HS-5 (cell line): ENCODE measurements around the gene SNRNP200.
A peak's percentile ranks its signal among the peaks of the same experiment; 100 is the strongest.
"Not testable (repeated sequence)": the region's sequence is repeated elsewhere in the genome, so short reads cannot be mapped to it uniquely, and the experiment has no call there.

Experiments used
- DNase-seq: peaks from one replicate; pipeline ENCODE4 v3.0.0-alpha.2; 2012; ENCODE audit warnings: low read depth

SNRNP200 gene

DNA sequence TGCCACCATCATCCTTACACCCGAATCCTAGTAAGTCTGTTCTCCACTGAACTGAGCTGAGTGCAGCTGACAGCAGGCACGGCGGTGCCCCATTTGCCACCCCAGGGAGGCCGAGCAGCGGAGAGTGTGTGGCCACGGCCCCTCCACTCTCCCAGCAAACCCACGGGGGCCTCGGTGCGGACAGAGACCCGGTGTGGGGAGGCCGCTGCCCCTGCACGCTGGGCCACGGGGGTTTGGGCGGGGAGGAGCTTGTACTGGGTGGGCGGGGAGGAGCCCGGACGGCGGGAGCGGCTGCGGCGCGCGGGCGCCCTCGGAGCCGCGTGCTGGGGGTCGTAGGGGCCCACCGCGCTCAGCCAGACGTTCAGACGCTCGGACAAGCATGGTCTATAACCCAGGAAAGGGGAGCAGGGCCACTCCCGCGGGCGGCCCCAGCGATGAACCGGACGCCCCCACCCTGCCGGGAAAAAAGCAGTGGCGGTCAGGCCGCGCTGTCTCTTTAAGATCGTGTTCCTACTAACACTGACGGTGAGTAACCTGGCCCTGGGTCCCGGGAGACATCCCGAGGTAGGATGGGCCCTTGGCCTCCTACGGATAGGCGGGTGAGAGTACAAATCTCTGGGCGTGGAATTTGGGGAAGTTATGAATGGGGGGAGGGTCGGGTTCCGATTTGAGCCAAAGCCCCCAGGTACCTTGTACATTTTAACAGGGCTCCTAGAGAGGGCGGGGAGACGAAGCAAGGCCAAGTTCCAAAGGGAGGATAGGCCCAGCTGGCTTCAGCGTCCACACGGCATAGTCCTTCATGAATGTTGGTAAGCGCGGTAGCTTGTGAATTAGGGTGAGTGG is 19.9 kb upstream of the SNRNP200 start, which contains the start of gene ITPRIPL1:
ITPRIPL1 (plus strand) TSS at position 277 of the 843 bp plus-strand sequence; CDS start at position 800, 523 bp downstream.
- no peak for DNase-seq

DNA sequence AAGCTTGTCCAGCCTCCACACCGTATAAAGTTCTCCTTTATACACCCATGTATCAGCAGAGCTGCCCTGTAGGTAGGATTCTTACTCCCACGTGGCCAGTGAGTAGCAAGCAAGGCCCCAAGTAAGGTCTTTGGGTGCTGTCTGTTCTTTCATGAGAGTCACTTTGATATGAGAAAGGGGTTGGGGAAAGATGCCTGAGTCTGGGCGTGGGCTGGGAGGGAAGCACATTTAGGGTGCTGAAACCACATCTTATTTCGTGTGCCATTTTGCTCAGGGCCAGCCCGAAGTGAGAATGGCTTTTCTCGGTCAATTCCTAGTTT is 19.3 kb upstream of the SNRNP200 start:
- no peak for DNase-seq

DNA sequence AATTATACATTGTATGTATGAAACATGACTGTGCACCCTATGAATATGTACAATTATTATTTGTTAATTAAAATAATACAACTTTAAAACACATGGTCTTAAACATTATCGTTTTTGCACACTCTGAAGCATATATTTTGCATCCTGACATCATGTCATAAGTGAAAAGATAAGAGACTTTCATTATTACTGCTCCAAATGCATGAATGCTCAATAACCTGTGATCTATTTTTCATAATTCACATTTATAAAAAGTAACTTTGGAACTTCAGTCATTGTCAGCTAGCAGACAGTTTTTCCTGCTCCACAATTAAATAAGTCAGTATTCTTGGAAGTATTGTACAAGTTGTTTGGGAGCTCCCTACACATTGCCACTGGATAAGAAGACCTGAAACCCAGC is 18.5 kb upstream of the SNRNP200 start:
- no peak for DNase-seq

DNA sequence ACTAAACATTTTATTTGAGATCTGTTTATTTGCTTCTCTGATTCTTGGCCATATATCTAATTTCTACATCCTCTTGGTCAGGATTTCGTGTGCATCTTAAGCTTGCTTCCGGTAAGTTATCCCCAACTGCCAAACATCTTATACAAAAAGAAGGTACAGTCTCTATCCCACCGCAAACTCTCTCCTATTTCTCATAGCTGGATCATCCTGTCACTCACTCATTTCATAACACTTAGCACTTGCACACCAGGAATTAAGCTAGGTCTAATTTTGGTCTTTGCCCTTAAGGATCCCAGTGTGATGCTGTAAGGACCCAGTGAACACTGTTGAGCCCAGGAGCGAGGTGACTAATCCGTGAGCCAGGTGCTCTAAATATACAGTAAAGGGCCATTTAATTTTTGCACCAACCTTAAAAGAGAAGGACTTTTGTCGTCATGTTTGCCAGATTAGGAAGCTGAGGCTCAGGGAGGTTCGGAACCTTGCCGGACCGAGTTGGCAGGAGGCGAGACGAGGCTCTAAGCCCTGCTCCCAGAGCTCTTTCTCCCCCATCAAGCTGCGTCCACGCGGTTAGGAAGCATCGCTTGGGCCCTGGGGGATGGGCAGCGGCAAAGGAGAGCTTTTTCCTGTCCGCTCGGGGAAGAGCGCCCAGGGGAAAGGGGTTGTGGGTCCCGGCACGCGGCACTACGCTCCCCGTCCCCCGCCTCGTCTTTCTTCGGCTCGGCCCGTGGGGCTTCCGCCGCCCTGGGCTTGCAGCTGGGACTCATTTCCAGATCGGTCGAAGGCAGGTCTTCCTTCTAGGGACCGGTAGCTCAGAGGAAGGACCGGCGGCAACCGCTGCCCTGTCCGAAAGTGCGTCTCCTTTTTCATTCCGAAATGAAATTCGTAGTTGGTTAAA is 15.6 kb upstream of the SNRNP200 start:
- peak; percentile 61 for DNase-seq

DNA sequence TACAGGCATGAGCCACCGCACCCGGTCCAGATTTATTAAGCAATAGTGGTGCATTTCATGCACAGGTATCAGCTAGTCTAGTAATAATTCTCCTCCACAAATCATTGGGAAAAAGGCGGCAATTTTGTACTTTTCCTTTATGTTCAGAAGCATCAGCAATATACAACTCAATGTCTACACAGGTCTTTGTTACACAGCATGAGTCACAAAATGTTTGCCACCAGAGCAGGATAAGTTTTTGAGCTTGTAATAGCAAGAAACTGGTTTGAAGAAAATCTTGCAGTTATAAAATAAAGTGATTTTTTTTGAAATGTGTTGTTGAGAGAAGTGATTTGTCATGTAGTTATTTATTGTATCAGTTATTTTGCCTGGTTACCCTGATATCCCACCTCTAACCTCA is 15.0 kb upstream of the SNRNP200 start:
- no peak for DNase-seq

DNA sequence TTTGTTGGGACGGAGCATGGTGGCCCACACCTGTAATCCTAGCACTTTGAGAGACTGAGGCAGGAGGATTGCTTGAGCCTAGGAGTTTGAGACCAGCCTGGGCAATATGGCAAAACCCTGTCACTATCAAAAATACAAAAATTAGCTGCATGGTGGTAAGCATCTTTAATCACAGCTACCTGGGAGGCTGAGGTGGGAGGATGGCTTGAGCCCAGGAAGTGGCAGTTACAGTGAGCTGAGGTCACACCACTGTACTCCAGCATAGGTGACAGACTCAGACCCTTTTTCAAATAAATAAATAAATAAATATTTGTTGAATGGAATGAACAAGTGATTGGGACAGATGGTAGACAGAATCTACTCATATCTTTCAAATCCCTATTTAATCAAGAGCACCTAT is 14.1 kb upstream of the SNRNP200 start:
- DNase-seq = no peak

DNA sequence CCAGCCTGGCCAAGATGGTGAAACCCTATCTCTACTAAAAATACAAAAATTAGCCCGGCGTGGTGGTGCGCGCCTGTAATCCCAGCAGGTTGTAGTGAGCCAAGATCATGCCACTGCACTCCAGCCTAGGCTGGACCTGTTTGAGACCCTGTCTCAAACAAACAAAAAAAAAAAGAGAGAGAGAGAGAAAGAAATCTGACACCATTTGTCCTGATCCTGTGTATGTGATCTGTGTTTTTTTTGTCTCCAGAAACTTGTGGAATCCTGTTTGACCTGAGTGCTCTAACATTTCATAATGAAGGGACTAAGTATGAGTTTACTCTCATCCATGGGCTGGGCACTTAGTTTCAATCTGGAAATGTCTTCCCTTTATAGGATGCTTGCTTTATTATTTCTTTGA is 13.4 kb upstream of the SNRNP200 start:
- DNase-seq = no peak

DNA sequence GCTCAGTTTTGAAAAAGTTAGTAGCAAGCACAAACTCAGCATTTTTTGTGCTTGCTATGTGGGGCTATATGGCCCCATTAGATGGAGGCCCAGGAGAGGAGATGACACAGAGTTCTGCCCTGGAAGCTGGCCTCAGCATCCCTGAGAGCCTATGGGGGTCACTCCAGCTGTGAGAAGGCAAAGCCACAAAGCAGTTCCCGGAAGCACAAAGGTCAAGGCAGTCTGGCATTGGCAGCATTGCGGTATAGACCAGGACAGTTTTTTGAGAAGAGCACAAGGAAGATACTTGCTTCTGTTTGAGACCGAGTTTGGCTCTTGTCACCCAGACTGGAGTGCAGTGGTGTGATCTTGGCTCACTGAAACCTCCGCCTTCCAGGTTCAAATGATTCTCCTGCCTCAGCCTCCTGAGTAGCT is 12.2 kb upstream of the SNRNP200 start:
- DNase-seq = no peak

DNA sequence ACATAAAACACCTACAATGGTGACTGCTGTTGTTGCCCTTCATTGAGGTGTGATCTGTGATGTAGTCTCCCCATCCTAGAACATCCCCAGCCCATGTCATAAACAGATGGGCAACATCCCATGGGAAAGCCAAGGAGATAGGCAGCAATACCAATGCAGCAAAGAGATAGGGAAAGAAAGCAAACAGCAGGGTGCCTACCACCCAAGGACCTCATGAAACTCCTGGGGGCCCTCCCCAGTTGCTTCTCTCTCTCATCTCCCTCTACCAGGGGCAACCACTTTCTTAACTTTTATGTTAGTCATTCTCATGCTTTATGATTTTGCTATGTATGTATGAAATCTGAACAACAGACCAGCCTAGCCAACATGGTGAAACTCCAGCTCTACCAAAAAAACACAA is 11.7 kb upstream of the SNRNP200 start:
- DNase-seq = no peak

DNA sequence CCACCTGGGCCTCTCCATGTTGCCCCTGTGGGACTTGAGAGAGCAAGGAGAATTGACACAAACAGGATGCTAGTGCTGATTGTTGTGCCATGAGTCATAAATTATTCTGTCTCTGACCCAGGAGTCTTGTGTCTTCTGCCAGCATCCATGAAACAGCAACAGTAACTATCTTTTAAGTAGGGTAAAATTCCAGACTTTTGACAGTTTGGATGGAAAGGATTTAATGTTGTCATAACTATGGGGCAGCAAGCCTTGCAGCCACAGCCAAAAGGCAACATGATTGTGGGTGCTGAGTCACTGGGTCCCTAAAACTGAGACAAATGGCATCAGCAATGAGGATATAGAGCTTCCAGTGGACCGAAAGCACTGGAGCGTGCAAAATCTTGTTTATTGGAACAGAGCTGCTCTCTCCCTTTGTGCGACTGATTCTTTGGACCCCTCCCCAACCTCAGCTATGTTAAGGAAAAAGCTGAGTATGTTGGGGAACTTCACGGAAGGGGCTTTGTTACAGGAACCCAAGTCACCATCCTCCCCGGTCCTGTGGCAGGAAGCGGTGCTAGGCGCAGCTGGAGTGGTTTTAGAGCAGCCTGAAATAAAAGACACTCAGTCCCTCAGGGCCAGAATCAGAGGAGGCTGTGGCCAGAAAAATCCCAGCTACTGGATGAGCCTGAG is 10.2 kb upstream of the SNRNP200 start:
- DNase-seq = peak; percentile 85

DNA sequence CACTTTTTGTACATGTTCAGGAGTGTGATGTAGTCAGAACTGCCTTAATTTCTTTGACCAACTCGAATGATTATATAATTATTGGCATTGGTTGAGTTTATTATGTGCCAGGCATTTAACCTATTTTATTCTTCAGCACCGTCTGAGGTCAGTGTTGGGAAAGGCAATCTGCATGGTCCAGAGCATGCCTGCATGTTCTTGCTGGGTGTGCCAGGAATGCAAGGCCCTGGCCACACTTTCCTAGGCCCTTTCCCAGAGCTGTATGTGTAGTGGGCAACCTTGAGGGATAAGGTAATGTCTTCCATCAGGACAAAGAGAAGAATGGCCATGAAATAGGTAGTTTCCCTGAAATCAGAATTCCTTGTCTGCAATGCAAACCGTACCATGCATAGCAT is 9.7 kb upstream of the SNRNP200 start:
- DNase-seq = no peak

DNA sequence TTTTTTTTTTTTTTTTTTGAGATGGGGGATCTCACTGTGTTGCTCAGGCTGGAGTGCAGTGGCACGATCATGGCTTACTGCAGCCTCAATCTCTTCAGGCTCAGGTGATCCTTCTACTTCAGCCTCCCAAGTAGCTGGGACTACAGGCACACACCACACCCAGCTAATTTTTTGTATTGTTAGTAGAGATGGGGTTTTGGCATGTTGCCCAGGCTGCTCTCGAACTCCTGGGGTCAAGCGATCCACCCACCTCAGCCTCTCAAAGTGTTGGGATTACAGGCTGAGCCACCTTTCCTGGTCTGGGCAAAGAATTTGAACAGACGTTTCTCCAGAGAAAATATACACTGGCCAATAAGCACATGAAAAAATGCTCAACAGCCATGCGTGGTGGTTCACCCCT is 2.9 kb upstream of the SNRNP200 start:
- DNase-seq = no peak

DNA sequence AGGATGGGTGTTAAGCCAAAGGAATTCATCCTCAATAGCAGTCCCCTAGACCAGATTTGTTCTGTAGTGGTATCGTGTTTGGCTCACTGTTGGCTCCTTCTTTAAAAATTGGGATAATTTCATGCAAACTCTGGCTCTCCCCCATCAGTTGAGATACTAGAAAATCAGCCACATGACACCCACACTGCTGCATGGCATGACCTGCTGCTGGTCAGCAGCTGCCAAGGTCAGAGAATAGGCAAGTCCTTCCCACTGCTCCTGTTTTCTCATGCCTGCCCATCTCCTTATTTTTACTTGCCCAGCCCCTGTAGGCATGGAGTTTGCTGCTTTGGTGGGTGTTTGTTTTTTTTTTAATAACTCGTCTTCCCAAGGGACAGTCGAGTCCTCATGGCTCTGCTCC is 1.0 kb upstream of the SNRNP200 start:
- DNase-seq = no peak

DNA sequence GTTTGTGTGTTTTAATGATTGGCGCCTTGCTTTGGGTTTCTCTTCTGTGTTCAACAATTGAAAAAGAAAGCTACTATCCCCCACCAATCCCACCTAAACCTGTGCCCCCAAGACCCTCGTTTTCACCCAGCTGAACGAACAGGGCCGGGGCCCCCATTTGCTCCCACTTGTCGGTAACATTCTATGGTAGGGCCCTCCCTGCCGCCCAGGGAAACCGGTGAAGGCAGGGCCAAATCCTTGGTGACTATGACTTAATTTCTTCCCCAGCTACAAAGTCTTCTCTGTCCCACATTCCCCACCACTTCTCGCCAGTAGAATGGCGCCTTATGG is 598 bp upstream of the SNRNP200 start:
- no peak for DNase-seq

DNA sequence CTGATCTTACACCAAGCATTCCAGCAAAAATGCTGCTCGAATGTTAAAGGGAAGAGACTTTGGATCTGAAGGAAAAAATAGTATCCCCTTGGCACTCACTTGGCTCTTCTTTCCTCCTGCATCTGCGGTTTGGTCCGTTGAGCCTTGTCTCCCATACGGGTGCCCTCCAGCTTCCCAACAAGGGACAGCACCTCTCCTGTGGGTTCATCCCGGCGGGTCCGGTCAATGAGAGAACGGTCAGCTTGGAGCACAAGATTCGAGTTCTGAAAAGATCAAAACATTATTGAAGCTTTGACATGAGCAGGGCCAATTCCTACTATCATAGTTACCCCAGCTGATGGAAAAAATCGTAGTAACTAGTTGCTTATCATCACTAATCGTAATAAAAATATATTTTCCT is 740 bp downstream of the SNRNP200 start:
- DNase-seq = no peak

DNA sequence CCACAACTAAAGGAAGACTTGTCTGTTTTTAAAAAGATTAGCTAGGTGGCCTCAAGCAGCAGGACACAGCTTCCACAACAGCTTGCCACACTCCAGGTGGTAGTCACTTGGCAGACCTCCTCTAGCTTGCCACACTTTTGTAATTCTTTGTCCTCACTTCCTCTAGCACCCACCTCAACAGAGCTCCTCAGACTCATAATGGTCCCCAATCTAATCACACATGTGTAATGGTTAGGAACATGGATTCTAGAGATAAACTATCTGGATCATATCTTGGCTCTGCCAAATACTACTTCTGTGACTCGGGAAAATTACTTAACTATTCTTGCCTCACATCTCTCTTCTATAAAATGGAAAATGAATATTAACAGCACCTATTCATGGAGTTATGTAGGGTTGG is 3.5 kb downstream of the SNRNP200 start:
- DNase-seq = no peak

DNA sequence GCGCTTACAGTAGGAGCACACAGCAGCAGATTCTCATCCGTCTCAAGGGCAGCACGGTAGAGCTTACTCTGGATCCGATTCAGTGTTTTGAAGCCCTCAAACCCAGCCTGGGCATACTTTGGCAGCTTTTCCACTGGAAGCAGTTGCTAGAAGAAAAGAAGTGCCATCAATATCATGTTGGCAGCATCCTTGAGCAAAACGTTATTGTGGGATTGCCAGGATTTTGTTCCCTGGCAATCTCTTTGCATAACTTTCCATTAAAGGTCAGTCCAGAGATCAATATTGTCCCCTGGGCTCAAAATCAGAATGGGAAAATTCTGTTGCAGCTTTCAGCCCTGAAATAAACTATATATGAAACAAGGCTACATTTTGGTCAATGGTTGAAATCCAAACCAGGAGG is 8.4 kb downstream of the SNRNP200 start:
- no peak for DNase-seq

DNA sequence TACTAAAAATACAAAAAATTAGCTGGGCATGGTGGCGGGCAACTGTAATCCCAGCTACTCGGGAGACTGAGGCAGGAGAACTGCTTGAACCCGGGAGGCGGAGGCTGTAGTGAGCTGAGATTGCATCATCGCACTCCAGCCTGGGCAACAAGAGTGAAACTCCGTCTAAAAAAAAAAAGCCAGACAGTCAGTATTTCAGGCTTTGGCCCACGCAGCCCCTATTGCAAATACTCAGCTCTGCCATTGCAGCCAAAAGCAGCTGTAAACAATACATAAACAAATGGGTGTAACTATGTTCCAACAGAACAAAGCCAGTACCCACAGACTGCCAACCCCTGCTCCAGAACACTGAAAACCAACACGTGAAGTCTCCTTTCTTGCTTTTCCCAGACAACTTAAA is 11.1 kb downstream of the SNRNP200 start:
- not testable (repeated sequence) for DNase-seq

DNA sequence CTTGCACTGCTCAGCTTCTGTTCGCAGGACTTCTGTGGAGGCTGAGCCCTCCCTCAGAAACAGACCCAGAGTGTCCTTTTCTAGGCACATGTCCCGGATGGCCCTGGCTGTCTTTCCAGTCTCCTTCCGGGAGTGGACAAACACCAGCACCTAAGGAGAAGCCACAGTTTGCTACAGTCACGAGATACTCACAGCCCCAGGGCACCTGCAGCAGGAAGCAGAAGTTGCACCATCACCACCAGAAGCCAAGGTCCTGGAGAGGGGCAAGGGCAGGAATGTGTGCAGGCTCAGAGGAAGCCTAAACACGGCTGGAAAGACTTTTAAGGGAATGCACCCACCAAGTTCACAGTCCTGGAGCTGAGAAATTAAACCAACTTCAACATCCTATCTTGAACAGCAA is 13.6 kb downstream of the SNRNP200 start:
- DNase-seq = no peak

DNA sequence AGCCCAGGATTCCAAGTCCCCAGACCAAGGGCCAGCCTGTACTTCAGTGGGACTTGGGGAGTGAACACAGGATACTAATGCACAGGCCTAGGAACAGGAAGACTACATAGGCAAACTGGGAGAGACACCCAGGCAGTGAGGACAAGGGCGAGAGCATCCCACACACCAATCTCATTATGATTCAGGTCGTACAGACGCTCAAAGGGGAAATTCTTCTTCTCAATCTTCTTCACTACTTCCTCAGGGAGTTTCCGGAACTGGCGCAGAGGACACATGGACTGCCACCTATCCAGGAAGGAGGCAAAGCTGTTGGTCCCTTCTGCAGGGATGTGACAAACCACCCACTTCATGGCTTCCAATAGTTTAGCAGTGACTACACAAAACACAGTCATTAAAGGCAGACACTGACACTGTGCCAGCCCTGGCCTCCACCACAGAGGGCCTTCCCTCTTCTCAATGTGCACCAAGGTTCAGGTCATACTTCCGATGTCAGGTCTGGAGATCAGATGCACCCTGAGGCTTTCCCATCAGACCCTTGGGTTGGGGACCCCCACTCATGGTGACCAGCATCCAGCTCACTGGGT is 18.0 kb downstream of the SNRNP200 start:
- no peak for DNase-seq

DNA sequence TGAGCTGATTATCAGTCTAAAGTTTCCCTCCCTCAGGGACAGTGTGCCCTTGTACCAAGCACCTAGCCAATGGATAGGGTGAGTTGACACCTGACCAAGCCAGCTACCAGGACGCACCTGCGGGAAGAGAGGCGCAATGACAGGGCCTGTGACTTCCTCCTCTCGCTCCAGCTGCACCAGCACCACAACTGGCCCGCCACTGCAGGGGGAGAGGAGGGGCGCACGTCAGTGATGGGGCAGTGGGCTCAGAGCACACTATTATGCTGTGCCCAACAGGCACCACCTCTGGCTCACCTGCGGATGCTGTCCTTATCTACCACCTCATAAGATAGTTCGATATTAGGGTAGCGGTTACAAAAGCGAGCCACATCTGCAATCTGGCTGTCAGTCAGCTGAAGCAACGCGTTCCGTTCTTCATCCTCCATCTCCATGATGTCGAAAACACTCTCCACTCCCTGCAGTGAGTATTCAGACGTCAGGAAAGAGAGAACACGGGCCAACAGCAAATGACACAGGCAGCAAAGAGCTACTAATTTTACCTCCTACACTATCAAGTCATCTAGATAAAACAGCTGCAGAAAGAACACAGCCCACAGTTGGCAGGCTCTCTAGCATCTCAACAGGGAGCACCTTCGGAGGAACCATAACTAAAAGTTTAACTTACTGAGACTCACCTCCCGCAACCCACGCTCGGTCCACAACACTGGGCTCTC is 28.4 kb downstream of the SNRNP200 start:
- no peak for DNase-seq
